GM21786 (cell line): ENCODE data around the gene HAO2.
"Not testable (repeated sequence)": the region's sequence is repeated elsewhere in the genome, so short reads cannot be mapped to it uniquely, and the experiment has no call there.

ENCODE experiments used
- ATAC-seq: cut with Tn5 transposase; IDR thresholded peaks from one replicate; pipeline ENCODE4 v1.9.1; 2021; ENCODE audit not compliant: unreplicated experiment

The HAO2 gene

DNA sequence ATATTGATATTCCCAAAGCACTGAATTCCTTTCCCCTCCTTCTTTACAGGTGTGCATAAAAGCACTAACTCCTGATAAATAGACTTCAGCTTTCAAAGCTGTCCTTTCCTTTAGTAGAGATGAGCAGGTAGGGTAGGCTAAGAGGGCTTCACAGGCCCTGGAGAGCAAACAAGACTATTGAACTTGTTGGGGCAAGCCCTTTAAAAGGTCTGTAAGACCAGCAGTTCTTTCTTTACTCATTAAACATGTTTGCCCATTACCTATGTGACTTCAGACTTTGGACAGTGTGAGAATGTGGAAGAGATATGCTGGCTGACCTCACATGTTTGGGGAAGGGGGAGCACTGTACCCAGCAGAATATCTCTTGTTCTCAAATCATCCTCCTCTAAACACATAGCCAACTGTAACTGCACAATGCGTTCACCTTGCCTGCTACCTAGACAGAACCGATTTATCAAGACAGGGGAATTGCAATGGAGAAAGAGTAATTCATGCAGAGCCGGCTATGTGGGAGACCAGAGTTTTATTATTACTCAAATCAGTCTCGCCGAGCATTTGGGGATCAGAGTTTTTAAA lies 27.1 kb upstream of the HAO2 start:
- ATAC-seq, result no peak

DNA sequence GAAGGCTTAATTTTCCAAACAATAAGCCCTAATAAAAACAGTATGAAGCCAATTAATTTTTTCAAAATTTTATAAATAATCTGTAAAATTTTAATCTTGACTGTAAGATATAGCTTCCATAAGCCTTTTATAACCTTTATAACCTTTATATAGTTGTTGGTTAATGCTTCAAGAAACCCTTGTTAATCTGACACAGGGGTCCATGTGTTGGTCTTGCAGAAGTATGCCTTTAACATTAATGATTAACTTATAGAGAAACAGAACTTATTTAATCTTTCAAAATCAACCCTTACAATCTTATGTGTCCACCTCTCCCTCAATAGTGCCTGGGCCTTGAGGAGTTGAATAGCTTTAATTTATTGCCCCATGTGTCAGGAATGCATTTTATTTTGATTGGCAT lies 23.2 kb upstream of the HAO2 start:
- ATAC-seq, result no peak

DNA sequence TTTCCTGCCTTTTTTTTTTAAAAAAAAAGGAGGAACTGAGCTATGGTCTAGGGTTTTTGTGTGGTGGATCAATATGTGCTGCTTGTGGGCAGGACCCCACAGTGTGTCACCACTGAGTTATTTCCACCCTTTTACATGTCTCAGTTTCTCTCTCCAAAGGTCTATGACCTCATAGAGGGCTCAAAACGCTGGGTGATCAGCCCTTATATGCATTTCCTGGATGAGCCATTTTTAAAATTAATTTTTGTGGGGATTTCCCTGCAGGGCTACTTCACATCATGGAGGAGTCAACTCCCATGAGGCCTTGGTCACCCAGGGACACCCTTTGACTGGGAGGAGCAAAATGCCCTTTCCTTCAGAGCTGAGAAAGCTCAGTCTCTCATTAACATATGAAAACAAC lies 20.7 kb upstream of the HAO2 start:
- peak; percentile 76 for ATAC-seq

- ATAC-seq, result no peak
Observed at GRCh38 chr1:119348941-119349340, 19.6 kb upstream of the HAO2 start.

GRCh38 chr1:119350866-119351265 lies 17.7 kb upstream of the HAO2 start:
- not testable (repeated sequence) for ATAC-seq

DNA sequence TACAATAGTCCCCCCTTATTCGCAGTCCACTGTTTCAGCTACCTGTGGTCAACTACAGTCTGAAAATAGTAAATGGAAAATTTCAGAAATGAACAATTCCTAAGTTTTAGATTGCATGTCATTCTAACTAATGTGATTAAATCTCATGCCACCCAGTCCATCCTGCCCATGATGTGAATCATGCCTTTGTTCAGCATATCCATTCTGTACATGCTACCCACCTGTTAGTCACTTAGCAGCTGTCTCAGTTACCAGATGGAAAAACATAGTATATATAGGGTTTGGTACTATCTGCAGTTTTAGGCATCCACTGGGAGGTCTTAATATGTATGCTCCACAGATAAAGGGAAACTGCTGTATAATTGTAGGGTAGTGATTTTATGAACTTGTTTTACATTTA lies 16.6 kb upstream of the HAO2 start:
- no peak for ATAC-seq

- ATAC-seq, result no peak
Observed at GRCh38 chr1:119353836-119354235, 14.7 kb upstream of the HAO2 start.

DNA sequence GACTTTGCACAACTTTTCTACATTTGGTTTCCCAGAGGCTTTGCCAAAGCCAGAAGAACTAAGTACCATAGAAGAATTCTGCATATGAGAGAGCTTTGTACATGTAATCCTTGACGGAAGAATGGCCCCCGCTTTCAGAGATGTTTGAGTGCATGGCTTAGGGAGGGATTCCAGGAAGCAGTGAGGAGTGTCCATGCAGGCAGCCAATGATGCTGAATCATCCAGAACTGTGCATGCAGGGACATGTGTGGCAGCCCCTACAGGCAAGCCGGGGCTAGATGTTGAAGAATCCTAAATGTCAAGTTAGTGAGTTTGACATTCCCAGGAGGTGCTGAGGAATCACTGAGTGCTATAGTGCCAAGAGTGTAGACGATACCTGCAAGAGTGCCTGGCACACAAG lies 9.9 kb upstream of the HAO2 start:
- no peak for ATAC-seq

GRCh38 chr1:119359730-119360129 lies 8.9 kb upstream of the HAO2 start:
- no peak for ATAC-seq

GRCh38 chr1:119361205-119361604 lies 7.4 kb upstream of the HAO2 start:
- no peak for ATAC-seq

GRCh38 chr1:119361620-119362344 lies 6.8 kb upstream of the HAO2 start:
- no peak for ATAC-seq

GRCh38 chr1:119363162-119363561 lies 5.4 kb upstream of the HAO2 start:
- no peak for ATAC-seq

GRCh38 chr1:119364640-119365039 lies 3.9 kb upstream of the HAO2 start:
- ATAC-seq, result no peak

GRCh38 chr1:119366424-119366823 lies 2.2 kb upstream of the HAO2 start:
- peak; percentile 57 for ATAC-seq

GRCh38 chr1:119367432-119368124 lies 1.0 kb upstream of the HAO2 start:
- ATAC-seq, result no peak

DNA sequence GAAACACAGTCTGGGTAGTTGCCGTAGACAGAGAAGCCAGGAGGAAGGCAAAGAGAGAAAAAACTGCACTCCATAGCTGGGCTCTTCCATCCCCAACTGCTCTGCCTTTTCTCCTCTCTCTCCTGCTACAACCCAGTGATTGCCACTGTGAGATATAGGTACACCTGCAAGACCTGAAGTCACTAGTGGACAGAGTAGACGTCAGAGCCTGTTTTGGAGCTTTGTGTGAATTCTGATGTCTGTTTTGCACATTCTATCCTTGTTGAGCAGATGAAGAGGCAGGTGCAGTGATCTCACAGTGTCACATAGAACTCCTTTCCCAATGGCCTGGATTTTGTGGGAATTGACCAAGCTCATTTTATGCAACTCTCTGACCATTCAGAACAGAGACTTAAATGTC lies 2.2 kb downstream of the HAO2 start:
- no peak for ATAC-seq

DNA sequence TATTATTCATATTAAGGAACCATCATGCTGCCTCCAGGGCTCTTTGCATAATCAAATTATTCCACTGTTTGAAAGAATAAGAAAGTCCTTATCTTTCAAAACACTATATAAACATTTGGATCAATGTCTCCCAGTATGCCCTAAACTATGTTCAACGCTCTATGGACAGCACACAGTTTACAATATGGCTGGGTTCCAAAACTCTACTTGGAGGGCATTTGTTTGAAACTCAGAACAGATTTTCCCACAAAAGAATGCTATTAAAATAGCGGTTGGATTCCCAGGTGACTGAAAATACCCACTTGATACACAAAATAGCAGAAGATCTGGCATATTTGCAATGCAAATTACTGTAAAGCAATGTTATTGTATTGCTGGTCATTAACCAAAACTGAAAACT lies 3.2 kb downstream of the HAO2 start:
- ATAC-seq, result no peak

DNA sequence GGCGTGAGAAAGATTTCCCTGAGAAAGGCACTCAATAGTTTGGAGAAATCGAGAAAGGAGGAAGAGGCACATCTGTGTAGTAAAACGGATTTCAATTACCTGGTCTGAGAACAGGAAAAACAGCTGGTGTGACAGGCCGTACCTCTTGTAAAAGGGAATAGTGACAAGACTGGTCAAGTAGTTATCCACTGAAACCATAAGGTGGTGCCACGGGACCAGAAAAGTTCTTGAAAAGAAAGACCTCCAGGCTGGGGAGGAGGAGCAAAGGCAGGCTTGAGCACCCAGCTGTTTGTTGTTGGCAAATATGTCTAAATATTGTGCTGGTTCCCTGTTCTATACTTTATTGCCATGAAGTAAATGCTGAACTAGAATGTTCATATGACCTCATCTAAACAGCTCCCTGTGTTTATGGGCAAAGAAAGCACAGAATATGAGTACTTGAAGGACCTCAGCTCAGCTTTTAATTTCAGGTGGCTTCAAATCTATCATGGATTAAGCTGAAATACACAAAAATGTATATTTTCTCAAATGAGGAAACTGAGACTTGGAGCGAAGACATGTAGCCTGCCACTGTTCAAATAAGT lies 4.0 kb downstream of the HAO2 start:
- peak; percentile 70 for ATAC-seq

DNA sequence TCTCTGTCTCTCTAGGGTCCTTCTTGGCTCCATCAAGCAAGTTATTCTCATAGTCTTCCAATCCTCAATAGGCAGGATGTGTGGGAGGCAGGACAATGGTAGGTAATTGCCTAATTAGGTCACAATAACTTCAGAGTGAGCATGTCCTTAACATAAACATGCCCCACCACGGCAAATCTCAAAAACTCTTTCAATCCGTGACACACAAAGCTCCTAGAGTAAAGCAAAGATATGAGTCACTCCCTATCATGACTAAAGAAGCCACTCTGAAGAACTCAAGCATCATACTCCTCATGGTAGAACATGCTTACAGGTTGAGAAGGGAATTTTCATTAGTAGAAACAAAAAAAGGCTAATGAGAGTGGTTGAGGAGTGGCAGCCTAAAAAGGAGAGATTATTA lies 4.9 kb downstream of the HAO2 start:
- ATAC-seq, result no peak

GRCh38 chr1:119374208-119374874 lies 5.8 kb downstream of the HAO2 start:
- no peak for ATAC-seq

- ATAC-seq, result no peak
Observed at GRCh38 chr1:119375366-119375765, 6.8 kb downstream of the HAO2 start.

GRCh38 chr1:119376594-119376993 lies 8.0 kb downstream of the HAO2 start:
- ATAC-seq, result no peak
